Uterus (tissue), 4 donors: ENCODE data around the gene KCNAB1. TPM values are rescaled to one million over a fixed set of nuclear protein-coding genes. Genes with fewer than 3 reads are reported as not detected.

ENCODE experiments used
- DNase-seq, 2 donors: peaks; one replicate each; pipeline ENCODE4 v3.0.0-alpha.2; 2019 to 2020
- H3K27ac ChIP-seq, 2 donors: fragments of 200-600 bp; sonication (generic); 1 replicate in 1 of 2; 2 replicates in 1 of 2; pipeline ENCODE4 v1.5.1; 2016 to 2018
- H3K27me3 ChIP-seq, 2 donors: fragments of 200-600 bp; sonication (generic); one replicate each; pipeline ENCODE4 v1.5.1; 2018 to 2019; ENCODE audit warnings: control low read depth in 1 of 2
- H3K36me3 ChIP-seq, 2 donors: fragments of 200-600 bp; sonication (generic); one replicate each; pipeline ENCODE4 v1.5.1; 2019; ENCODE audit warnings: control low read depth in 1 of 2
- H3K4me1 ChIP-seq, 2 donors: fragments of 200-600 bp; sonication (generic); one replicate each; pipeline ENCODE4 v1.5.1; 2018 to 2019; ENCODE audit warnings: control low read depth in 1 of 2
- H3K4me3 ChIP-seq, 2 donors: fragments of 200-600 bp; sonication (generic); 1 replicate in 1 of 2; 2 replicates in 1 of 2; pipeline ENCODE4 v1.5.1; 2018 to 2019; ENCODE audit warnings: mild to moderate bottlenecking in 1 of 2
- H3K9me3 ChIP-seq, 2 donors: fragments of 200-600 bp; sonication (generic); one replicate each; pipeline ENCODE4 v1.5.1; 2019; ENCODE audit warnings: control low read depth in 1 of 2
- POLR2A ChIP-seq, 2 donors: fragments of 450-650 bp; IDR thresholded peaks; one replicate each; pipeline ENCODE4 v1.6.1; 2016; ENCODE audit warnings: antibody characterized with exemption in 2 of 2, mild to moderate bottlenecking in 1 of 2, moderate library complexity in 1 of 2
- intact Hi-C: fragments of 100-400 bp; cut with DNase I; formaldehyde crosslinking; loops from one replicate; pipeline ENCODE4 v1.15.1; 2023; ENCODE audit warnings: low total_unique reads
- total RNA-seq, 4 donors: library from RNA; depleted of rRNA in 3 of 4; stranded (reverse); fragments of >200 nt in 3 of 4; gene quantifications; one replicate each; pipeline versions ENCODE4 v1.1.0 to v1.2.4, GENCODE V29; 2014 to 2023
- TF ChIP-seq, protein P1 (sequence below), 4 experiments: fragments of 200-600 bp in 2 of 4; fragments of 450-650 bp in 2 of 4; sonication (generic) in 2 of 4; IDR thresholded peaks; one replicate each; pipeline ENCODE4 v1.5.1; 2016 to 2019; ENCODE audit warnings: antibody characterized with exemption in 4 of 4, mild to moderate bottlenecking in 2 of 4, moderate library complexity in 1 of 4
- donor health status: DM: yes; HTN: yes; CAD: no.

The KCNAB1 gene
- total RNA-seq, 4 donors from 2014 or later, result 1.3 to 12.8 (median 6.8) TPM

DNA sequence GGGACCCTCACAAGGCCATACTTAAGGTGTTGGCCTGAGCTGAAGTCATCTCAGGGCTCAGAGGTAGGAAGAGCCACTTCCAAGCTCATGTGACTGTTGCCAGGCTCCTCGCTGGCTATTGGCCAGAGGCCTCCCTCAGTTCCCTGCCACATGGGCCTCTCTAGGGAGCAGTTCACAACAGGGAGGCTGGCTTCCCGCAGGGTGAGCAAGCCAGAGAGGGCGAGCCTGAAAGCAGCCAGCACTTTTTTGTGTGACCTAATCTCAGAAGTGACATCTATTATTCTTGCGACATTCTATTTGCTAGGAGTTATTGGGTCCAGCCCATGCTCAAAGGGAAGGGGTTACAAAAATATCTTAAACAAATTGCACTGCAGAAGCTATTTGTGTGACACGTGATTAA, 233.2 kb downstream of the KCNAB1 start:
- intact Hi-C loops, result no loop called here
- no peak for DNase-seq
- Histone ChIP-seq H3K27ac (no peak overlapping the region), H3K36me3 (no peaks in the 10 kb centered on the region), H3K4me1 (no peaks in the 10 kb centered on the region), H3K27me3 (no peaks in the 10 kb centered on the region), H3K4me3 (no peak overlapping the region), H3K9me3 (no peaks in the 10 kb centered on the region)
- TF ChIP-seq, protein P1, sequence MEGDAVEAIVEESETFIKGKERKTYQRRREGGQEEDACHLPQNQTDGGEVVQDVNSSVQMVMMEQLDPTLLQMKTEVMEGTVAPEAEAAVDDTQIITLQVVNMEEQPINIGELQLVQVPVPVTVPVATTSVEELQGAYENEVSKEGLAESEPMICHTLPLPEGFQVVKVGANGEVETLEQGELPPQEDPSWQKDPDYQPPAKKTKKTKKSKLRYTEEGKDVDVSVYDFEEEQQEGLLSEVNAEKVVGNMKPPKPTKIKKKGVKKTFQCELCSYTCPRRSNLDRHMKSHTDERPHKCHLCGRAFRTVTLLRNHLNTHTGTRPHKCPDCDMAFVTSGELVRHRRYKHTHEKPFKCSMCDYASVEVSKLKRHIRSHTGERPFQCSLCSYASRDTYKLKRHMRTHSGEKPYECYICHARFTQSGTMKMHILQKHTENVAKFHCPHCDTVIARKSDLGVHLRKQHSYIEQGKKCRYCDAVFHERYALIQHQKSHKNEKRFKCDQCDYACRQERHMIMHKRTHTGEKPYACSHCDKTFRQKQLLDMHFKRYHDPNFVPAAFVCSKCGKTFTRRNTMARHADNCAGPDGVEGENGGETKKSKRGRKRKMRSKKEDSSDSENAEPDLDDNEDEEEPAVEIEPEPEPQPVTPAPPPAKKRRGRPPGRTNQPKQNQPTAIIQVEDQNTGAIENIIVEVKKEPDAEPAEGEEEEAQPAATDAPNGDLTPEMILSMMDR (IDR thresholded peaks at IDR 0.05), result no peak
- no peak for TF ChIP-seq POLR2A (IDR thresholded peaks at IDR 0.05)

DNA sequence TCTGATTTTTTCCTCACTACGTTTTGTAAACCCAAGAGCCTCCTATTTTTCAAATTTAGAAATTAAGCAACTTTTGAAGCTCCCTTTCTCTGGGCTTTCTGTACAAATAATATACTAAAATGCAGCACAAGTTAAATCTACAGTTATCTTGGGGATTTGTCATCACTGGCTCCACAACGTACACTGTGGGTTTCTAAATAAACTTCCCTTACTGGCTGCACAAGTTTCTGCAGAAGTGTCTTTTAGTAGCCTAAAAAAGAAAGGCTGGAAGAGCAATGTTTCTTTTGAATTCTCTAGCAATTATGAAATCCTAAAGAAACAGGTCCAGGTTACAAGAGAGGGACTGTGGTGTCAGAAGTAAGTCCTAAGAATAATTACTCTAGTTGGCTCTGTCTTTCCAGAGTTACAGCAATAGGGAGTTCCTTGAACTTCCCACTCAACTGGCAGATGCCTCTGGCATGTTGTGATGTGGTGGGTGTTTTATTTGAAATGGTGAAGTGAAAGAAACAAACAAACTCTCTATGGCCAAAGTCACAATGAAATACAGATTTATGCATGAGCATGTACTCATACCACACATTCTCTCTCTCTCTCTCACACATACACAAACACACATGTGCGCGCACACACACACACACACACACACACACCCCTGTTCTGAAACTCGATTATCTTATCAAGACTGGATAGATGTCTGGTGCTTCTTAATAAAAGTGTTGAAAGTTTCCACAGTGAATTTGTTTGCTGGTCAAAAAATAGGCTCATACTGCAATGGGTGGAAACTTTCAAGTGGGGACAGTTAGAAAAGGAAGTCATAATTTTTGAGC, 236.4 kb downstream of the KCNAB1 start:
- TF ChIP-seq POLR2A (IDR thresholded peaks at IDR 0.05), result no peak
- TF ChIP-seq, protein P1 (IDR thresholded peaks at IDR 0.05), result no peak
- H3K27me3 ChIP-seq, result no peaks in the 10 kb centered on the region
- H3K9me3 ChIP-seq, result no peaks in the 10 kb centered on the region
- no peak overlapping the region for H3K27ac ChIP-seq
- H3K4me3 ChIP-seq, result no peak overlapping the region
- peak; percentile 30 to 31 for DNase-seq
- no peaks in the 10 kb centered on the region for H3K36me3 ChIP-seq
- H3K4me1 ChIP-seq, result no peaks in the 10 kb centered on the region
- intact Hi-C loops, result no loop called here

DNA sequence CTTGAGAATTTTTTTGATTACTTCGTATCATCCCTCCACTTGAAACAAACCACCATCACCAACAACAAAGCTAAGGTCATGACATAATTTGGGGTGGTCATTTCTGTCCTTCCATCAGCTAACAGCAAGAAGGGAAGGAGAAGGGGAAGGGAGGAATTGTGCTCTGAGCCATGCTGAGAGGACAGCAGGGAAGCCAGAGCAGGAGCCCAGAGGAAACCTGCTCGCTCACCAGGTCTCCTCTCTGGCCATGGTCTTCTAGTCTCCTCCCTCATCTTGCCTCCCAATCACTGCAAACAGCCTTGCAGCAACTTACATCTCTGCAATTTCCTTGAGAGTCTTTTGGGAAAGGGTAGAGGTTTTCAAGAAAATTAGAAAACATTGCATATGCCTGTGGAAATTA, 237.9 kb downstream of the KCNAB1 start:
- Histone ChIP-seq H3K4me3 (no peak overlapping the region), H3K36me3 (no peaks in the 10 kb centered on the region), H3K9me3 (no peaks in the 10 kb centered on the region), H3K27me3 (no peaks in the 10 kb centered on the region), H3K4me1 (no peaks in the 10 kb centered on the region), H3K27ac (no peak overlapping the region)
- intact Hi-C loops, result no loop called here
- no peak for TF ChIP-seq POLR2A (IDR thresholded peaks at IDR 0.05)
- TF ChIP-seq, protein P1 (IDR thresholded peaks at IDR 0.05), result no peak
- no peak for DNase-seq

DNA sequence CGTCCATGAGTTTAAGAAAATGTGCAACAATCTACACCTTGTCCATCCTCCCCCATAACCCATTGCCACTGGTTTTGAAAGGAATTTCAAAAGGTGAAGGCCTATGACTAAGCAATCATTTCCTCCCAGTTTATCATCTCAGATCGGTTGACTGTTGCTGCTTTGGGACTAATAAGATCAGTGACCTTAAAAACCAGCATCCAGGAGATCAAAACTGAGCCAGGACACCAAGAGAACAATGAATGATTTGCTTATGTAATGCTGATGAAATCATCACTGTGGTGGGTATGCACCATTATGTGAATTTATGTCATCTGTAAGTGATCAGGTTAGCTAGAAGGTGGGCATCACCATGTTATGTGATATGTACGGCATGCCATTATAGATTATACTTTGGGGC, 239.0 kb downstream of the KCNAB1 start:
- no peak overlapping the region for H3K4me3 ChIP-seq
- DNase-seq, result no peak
- H3K36me3 ChIP-seq, result no peaks in the 10 kb centered on the region
- H3K9me3 ChIP-seq, result no peaks in the 10 kb centered on the region
- H3K27ac ChIP-seq, result no peak overlapping the region
- TF ChIP-seq POLR2A (IDR thresholded peaks at IDR 0.05), result no peak
- TF ChIP-seq, protein P1 (IDR thresholded peaks at IDR 0.05), result no peak
- H3K27me3 ChIP-seq, result no peaks in the 10 kb centered on the region
- no peaks in the 10 kb centered on the region for H3K4me1 ChIP-seq
- intact Hi-C loops, result no loop called here

DNA sequence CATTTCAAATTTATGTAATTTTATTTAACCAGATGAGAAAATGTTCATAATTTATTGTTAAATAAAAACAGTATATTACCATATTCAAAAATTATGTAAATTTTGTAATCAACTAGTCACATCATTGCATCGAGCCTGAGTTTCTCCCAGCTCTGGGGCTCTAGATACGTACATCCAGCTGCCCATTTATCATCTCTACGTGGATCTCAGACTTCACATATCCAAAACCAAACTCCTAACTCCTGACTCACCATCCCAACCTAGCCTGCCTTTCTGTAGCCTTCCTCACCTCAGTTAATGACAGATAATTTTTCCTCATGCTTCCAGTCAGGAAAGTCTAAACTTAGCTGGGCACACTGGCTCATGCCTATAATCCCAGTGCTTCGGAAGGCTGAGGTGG, 239.7 kb downstream of the KCNAB1 start:
- DNase-seq, result no peak
- Histone ChIP-seq H3K36me3 (no peaks in the 10 kb centered on the region), H3K27ac (no peak overlapping the region), H3K4me3 (no peak overlapping the region), H3K27me3 (no peaks in the 10 kb centered on the region), H3K4me1 (no peaks in the 10 kb centered on the region), H3K9me3 (no peaks in the 10 kb centered on the region)
- TF ChIP-seq, protein P1 (IDR thresholded peaks at IDR 0.05), result no peak
- no peak for TF ChIP-seq POLR2A (IDR thresholded peaks at IDR 0.05)
- intact Hi-C loops, result no loop called here
